Measurements from ENCODE around the gene SCN2A. TPM values are rescaled to one million over a fixed set of nuclear protein-coding genes. Genes with fewer than 3 reads are reported as not detected.

SCN2A gene
- total and polyA plus RNA-seq, 9 of the 15 experiments (the other 6 are each of a cell fraction or from before 2014, with no cell fraction given): 0.08 to 0.69 (median 0.31) TPM; not detected in 1

DNA sequence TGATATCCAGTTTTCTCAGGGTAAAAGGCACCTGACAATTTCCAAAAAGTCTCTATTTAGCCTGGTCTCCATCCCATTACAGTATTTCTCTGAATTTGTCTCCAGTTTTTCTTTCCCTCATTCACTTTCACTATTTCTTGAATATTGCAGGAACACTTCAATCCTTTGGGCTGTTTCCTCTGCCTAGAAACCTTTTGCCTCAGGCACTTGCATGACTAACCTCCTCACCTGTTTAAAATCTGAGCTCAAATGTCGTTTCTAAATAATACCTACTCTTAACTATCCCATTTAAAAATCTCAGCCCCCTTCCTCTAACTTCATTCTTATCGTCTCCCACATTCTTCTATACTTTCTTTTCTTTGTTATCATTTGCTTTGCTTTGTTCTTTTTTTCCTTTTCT lies 9.0 kb downstream of the SCN2A start:
- H3K4me1 ChIP-seq (replicated peaks in 1 of 2; ENCODE audit: control insufficient read depth in 2 of 2, insufficient read depth in 2 of 2, low read length in 2 of 2): no peaks in the 10 kb centered on the region
- no peak for DNase-seq (ENCODE audit: extremely low read depth in 1 of 4, low spot score in 3 of 4)
- H3K9me3 ChIP-seq (replicated peaks; ENCODE audit: control insufficient read depth, insufficient read depth, low read depth, low read length): no peaks in the 10 kb centered on the region; the same call in 1 of the 2 replicates
- H3K36me3 ChIP-seq (ENCODE audit: control insufficient read depth, insufficient read depth, low read length): no peaks in the 10 kb centered on the region
- H4K20me1 ChIP-seq (replicated peaks; ENCODE audit: control insufficient read depth, insufficient read depth, low read length): no peaks in the 10 kb centered on the region
- H3K9ac ChIP-seq (ENCODE audit: insufficient read depth in 1 of 2, low read depth in 2 of 2, low read length in 2 of 2): no peak overlapping the region
- CTCF ChIA-PET (ENCODE audit: low intra/inter-chr PET ratio): no interaction called here
- no peak for TF ChIP-seq ZNF124 (CRISPR knock-in tag; IDR thresholded peaks at IDR 0.05)
- TF ChIP-seq, protein P1, sequence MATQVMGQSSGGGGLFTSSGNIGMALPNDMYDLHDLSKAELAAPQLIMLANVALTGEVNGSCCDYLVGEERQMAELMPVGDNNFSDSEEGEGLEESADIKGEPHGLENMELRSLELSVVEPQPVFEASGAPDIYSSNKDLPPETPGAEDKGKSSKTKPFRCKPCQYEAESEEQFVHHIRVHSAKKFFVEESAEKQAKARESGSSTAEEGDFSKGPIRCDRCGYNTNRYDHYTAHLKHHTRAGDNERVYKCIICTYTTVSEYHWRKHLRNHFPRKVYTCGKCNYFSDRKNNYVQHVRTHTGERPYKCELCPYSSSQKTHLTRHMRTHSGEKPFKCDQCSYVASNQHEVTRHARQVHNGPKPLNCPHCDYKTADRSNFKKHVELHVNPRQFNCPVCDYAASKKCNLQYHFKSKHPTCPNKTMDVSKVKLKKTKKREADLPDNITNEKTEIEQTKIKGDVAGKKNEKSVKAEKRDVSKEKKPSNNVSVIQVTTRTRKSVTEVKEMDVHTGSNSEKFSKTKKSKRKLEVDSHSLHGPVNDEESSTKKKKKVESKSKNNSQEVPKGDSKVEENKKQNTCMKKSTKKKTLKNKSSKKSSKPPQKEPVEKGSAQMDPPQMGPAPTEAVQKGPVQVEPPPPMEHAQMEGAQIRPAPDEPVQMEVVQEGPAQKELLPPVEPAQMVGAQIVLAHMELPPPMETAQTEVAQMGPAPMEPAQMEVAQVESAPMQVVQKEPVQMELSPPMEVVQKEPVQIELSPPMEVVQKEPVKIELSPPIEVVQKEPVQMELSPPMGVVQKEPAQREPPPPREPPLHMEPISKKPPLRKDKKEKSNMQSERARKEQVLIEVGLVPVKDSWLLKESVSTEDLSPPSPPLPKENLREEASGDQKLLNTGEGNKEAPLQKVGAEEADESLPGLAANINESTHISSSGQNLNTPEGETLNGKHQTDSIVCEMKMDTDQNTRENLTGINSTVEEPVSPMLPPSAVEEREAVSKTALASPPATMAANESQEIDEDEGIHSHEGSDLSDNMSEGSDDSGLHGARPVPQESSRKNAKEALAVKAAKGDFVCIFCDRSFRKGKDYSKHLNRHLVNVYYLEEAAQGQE (IDR thresholded peaks at IDR 0.05; ENCODE audit: borderline replicate concordance): no peak
- TF ChIP-seq, protein P1 (CRISPR knock-in tag; IDR thresholded peaks at IDR 0.05; ENCODE audit: low read depth): no peak
- TF ChIP-seq L3MBTL2 (IDR thresholded peaks at IDR 0.05): no peak
- TF ChIP-seq, protein P2, sequence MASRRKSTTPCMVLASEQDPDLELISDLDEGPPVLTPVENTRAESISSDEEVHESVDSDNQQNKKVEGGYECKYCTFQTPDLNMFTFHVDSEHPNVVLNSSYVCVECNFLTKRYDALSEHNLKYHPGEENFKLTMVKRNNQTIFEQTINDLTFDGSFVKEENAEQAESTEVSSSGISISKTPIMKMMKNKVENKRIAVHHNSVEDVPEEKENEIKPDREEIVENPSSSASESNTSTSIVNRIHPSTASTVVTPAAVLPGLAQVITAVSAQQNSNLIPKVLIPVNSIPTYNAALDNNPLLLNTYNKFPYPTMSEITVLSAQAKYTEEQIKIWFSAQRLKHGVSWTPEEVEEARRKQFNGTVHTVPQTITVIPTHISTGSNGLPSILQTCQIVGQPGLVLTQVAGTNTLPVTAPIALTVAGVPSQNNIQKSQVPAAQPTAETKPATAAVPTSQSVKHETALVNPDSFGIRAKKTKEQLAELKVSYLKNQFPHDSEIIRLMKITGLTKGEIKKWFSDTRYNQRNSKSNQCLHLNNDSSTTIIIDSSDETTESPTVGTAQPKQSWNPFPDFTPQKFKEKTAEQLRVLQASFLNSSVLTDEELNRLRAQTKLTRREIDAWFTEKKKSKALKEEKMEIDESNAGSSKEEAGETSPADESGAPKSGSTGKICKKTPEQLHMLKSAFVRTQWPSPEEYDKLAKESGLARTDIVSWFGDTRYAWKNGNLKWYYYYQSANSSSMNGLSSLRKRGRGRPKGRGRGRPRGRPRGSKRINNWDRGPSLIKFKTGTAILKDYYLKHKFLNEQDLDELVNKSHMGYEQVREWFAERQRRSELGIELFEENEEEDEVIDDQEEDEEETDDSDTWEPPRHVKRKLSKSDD (conservative IDR thresholded peaks at IDR 0.05; ENCODE audit: low read length): no peak
- no peak for TF ChIP-seq CREBBP (IDR thresholded peaks at IDR 0.05; ENCODE audit: low read depth, low read length)
- ATAC-seq: no peak
- intact Hi-C loops (cut with micrococcal nuclease) (no loop called here), in situ Hi-C loops (cut with MboI) (no loop called here)
- no peak overlapping the region for H3K4me3 ChIP-seq
- H3K79me2 ChIP-seq (ENCODE audit: control insufficient read depth, insufficient read depth, low read length): no peaks in the 10 kb centered on the region
- no TSS peak for BruUV-seq (replicated peaks)
- H3K4me2 ChIP-seq (ENCODE audit: insufficient read depth, low read length): no peak overlapping the region
- H3K27ac ChIP-seq (ENCODE audit: extremely low read depth, low read depth, low read length): no peak overlapping the region
- no peaks in the 10 kb centered on the region for H3K9me1 ChIP-seq (ENCODE audit: control insufficient read depth, insufficient read depth, low read length)
- no peak overlapping the region for H2AFZ ChIP-seq (ENCODE audit: low read depth, low read length)
- POLR2A ChIA-PET: no interaction called here
- 0% methylated on average over 2 of the region's 2 CpGs for WGBS (ENCODE audit: insufficient coverage, low coverage, missing lambda C conversion rate)
- H3K27me3 ChIP-seq (ENCODE audit: control insufficient read depth in 2 of 2, insufficient read depth in 2 of 2, low read length in 2 of 2): no peaks in the 10 kb centered on the region
- no peak for FAIRE-seq
